Left lobe of liver (tissue), 2 donors: ENCODE results near the gene HOXD3. TPM values are rescaled to one million over a fixed set of nuclear protein-coding genes. Genes with fewer than 3 reads are reported as not detected.

Experiments
- ATAC-seq: fragments of 200-7000 bp; cut with Tn5 transposase; one replicate; pipeline ENCODE4 v1.9.1; 2020; ENCODE audit warnings: mild to moderate bottlenecking, moderate library complexity
- DNase-seq: peaks from one replicate; pipeline ENCODE4 v3.0.0-alpha.2; 2020; ENCODE audit warnings: low spot score
- total RNA-seq: library from RNA; stranded (reverse); gene quantifications from one replicate; pipeline ENCODE4 v1.2.1, GENCODE V29; 2021
- donor health status: DM: no; HTN: no; CAD: no; lungs with moderate emphysema.
- donor health status: DM: no; HTN: yes; CAD: no.

The HOXD3 gene
- total RNA-seq, 1 donor from 2014 or later = not detected

- no peak for DNase-seq
- ATAC-seq = no peak
Observed at GRCh38 chr2:176202491-176202890, 45.4 kb downstream of the HOXD3 start.

GRCh38 chr2:176205126-176205525 is 48.0 kb downstream of the HOXD3 start:
- no peak for ATAC-seq

GRCh38 chr2:176206136-176206535 is 49.0 kb downstream of the HOXD3 start:
- DNase-seq (no peak), ATAC-seq (no peak)

More at GRCh38 chr2:176205126-176205525, 48.0 kb downstream of the HOXD3 start:
- no peak for DNase-seq

- DNase-seq = no peak
- ATAC-seq = no peak
Observed at GRCh38 chr2:176206682-176207081, 49.6 kb downstream of the HOXD3 start.

- DNase-seq = no peak
- ATAC-seq = no peak
Observed at GRCh38 chr2:176211110-176211509, 54.0 kb downstream of the HOXD3 start.

- DNase-seq (no peak), ATAC-seq (no peak)
Observed at GRCh38 chr2:176212276-176212675, 55.2 kb downstream of the HOXD3 start.

- ATAC-seq = no peak
- DNase-seq = no peak
Observed at GRCh38 chr2:176213406-176213805, 56.3 kb downstream of the HOXD3 start.

Other genes with a start within 250 kb of the HOXD3 start
- 19.2 TPM for gene LNPK, start 155.0 kb upstream of the HOXD3 start, total RNA-seq
- not detected for gene EVX2, start 73.3 kb upstream of the HOXD3 start, total RNA-seq
- not detected for gene HOXD13, start 64.6 kb upstream of the HOXD3 start, total RNA-seq
- gene HOXD12, start 57.5 kb upstream of the HOXD3 start, total RNA-seq = not detected
- not detected for gene HOXD11, start 50.0 kb upstream of the HOXD3 start, total RNA-seq
- gene HOXD10, start 40.5 kb upstream of the HOXD3 start, total RNA-seq = not detected
- not detected for gene HOXD9, start 34.6 kb upstream of the HOXD3 start, total RNA-seq
- not detected for gene HOXD8, start 27.6 kb upstream of the HOXD3 start, total RNA-seq
- not detected for gene HOXD4, start 5.8 kb upstream of the HOXD3 start, total RNA-seq
- not detected for gene HOXD1, start 31.4 kb downstream of the HOXD3 start, total RNA-seq
- gene MTX2, start 112.1 kb downstream of the HOXD3 start, total RNA-seq = 7.6 TPM